Stimulated activated CD4-positive, alpha-beta T cell treated with anti-CD3 and anti-CD28 coated beads, Interleukin-15, amount 100 ng/mL, for 48 hours (primary cell): ENCODE data around the gene NKD2.
"Not testable (repeated sequence)": the region's sequence is repeated elsewhere in the genome, so short reads cannot be mapped to it uniquely, and the experiment has no call there.

Source experiments
- DNase-seq, 2 donors: peaks; one replicate each; pipeline ENCODE4 v3.0.0-alpha.2; 2020; ENCODE audit warnings: low read depth in 2 of 2

Gene NKD2

GRCh38 chr5:1058083-1058945, 49.7 kb downstream of the NKD2 start:
- no peak for DNase-seq

- DNase-seq = no peak
Measured at GRCh38 chr5:1058988-1059883, 50.6 kb downstream of the NKD2 start.

GRCh38 chr5:1059884-1060263, 51.3 kb downstream of the NKD2 start:
- DNase-seq = no peak

DNA sequence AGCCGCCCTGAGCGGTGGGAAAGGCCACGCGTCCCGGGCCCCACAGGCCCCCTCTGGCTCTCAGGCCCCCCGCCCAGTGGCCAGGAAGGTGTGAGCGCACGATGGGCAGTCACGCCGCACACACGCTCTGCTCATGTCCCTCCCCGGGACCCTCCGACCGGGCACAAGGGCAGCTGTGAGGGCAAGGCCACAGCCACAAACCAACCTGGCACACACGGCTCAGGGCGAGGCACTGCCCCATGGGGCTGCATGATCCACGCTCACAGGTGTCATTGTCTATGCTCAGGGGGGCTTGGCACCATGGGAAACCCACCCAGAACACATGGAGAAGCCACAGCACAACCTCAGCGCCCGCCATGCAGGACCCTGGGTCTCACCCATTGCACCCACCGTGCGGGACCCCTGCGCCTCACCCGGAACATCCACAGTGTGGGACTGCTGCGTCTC, 52.0 kb downstream of the NKD2 start:
- DNase-seq = no peak

GRCh38 chr5:1061292-1061691, 52.7 kb downstream of the NKD2 start:
- DNase-seq = not testable (repeated sequence)

DNA sequence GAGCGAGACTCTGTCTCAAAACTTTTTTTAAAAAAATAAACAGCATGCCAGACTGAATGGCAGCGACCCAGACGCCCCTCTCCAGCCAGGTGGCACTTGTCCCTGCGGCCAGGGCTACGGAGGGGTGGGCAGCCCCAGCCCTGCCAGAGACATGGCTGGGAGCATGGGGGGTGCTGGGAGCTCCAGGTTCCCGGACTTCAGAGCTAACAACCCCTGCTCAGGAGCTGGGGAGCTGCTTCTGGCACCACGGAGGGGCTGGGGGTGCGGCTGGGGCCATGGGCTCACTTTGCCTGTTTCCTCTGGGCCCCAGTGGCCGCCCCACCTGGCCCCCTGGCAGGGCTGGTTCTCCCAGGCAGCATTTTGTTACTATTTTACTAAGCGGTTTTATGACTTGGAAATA, 53.3 kb downstream of the NKD2 start:
- DNase-seq = no peak

DNA sequence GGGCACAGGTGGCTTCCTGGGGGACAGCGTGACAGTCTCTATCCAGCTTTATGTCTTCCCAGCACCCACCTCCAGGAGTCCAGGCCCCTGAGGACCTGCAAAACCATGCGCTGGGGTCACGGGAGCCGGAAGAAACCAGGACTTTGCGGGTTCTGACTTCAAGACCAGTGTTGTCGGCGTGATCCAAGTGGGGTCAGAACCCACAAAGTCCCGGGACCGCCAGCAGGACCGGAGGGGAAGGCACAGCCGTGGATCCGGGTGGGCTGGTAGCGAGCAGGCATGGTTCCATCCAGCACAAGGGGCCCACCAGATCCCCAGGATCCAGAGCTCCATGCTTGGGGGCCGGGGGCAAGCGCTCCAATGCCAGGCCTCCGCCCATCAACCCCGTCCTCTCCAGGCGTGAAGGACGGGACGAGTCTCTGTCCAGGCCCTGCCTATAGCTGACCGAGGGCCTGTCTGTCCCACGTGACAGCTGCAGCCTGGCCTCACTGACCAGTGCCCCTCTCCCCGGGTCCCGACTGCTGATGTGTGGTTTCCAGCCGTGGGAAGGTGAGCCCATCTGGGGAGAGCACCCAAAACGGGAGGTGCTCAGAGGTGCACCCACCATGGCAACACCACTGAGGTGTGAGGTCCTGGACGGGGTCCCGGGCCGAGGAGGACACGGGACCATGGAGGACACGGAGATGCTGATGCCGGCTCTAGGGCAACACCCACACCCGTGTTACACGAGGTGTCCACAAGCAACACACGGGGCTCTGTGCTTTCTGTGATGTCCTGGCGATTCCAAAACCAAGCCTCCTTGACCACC, 54.4 kb downstream of the NKD2 start:
- DNase-seq = no peak

- no peak for DNase-seq
Measured at GRCh38 chr5:1063661-1064382, 55.2 kb downstream of the NKD2 start.

DNA sequence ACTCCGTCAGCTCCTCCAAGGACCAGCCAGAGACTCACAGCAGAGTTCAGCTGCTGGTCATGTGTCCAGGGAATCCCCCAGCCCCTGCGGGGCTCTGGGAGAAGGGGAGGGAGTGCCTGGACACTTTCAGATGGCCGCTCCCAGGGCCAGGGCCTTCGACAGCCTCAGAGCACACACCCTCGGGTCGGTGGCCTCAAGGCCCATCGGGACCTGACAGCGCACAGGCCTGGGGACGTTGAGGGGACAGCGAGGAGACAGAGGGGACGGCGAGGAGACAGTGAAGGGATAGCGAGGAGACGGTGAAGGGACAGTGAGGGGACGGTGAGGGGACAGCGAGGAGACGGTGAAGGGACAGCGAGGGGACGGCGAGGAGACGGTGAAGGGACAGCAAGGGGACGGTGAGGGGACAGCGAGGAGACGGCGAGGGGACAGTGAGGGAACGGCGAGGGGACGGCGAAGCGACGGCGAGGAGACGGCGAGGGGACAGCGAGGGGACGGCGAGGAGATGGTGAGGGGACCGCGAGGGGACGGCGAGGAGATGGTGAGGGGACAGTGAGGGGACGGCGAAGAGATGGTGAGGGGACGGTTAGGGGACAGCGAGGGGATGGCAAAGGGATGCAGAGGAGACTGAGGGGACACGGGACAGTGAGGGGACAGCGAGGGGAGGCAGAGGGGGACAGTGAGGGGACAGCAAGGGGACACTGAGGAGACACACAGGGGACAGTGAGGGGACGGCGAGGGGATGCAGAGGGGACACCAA, 56.0 kb downstream of the NKD2 start:
- no peak for DNase-seq

DNA sequence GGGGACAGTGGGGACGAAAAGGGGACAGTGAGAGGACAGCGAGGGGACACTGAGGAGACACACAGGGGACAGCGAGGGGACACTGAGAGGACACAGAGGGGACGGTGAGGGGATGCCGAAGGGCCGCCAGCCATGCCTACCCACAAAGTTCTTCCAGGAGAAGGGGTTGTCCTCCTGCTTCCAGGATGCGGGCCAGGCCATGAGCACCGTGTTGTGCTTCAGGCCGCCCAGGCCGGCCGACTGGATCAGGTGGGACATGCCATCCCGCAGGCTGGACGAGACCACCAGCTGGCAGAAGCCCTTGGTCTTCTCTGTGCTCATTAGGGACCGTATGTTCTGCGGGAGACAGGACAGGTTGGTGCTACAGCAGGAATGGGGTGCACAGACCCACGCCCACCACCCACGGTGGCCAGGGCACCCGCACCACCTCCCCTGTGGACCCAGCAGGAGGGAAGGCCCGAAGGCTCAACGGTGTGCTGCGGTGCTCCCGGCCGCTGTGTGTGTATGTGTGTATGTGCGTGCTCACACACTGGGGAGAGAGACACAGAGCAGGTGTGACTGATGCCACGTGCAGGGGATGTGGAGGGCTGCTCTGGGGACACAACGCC, 56.6 kb downstream of the NKD2 start:
- no peak for DNase-seq

GRCh38 chr5:1065891-1066650, 57.5 kb downstream of the NKD2 start:
- no peak for DNase-seq

GRCh38 chr5:1066676-1067075, 58.1 kb downstream of the NKD2 start:
- no peak for DNase-seq

DNA sequence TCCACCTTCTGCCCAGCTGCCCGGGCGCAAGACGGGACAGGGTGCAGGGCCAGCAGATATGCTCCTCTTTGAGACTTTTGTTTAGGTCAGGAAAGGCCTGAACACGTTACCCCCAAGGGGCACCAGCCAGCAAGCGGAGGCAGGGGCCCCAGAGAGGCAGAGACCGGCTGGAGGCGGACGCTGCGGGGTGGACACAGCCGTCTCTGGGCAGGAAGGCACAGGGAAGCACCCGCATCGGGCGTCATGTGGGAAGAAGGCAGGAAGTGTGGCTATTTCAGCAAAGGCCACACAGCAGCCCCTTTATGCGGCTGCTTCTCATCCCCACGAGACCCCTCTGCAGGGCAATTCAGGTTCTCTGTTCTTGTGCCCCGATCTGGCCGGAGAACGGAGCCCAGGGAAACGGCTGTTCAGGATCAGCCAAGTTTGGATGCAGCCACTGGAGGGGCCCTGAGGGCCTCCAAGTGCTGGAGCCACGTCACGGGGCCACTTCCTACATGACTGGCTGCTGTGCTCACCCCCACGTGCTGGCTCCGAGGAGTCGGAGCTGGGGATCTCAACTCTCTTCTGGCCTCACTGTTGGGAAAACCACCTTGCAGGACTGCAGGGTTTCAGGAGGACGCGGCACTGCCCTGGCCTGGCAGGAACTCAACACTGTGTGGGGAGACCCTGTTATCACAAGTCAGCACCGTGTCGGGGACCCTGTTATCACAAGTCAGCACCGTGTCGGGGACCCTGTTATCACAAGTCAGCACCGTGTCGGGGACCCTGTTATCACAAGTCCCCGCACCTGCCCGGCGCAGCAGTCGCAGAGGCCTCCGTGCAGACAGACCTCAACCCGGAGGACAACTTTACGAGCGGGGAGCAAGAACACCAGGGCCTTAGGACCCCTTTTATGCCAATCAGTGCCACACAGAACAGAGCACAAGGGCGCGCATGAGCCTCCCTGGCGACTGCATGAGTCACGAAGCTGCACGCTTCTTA, 58.8 kb downstream of the NKD2 start:
- DNase-seq = no peak

GRCh38 chr5:1068204-1068894, 59.7 kb downstream of the NKD2 start:
- no peak for DNase-seq

GRCh38 chr5:1068895-1069719, 60.5 kb downstream of the NKD2 start:
- DNase-seq = no peak

GRCh38 chr5:1069720-1070088, 61.1 kb downstream of the NKD2 start:
- DNase-seq = no peak
